Central memory CD8-positive, alpha-beta T cell (primary cell): ENCODE data around the gene STK26.

Experiments
- ATAC-seq: fragments of 150-1000 bp; cut with Tn5 transposase; replicated peaks from 2 replicates; pipeline ENCODE4 v1.10.0; 2022; ENCODE audit warnings: mild to moderate bottlenecking, moderate FRiP score, moderate number of reproducible peaks; ENCODE audit not compliant: poor library complexity, severe bottlenecking; ENCODE audit errors: extremely low read depth
- DNase-seq, 2 donors: peaks; one replicate each; pipeline ENCODE4 v3.0.0; 2021; ENCODE audit warnings: low spot score in 2 of 2
- H3K27ac Mint-ChIP-seq: one replicate; pipeline ENCODE4 v1.8.0; 2022; ENCODE audit warnings: low read depth, mild to moderate bottlenecking, moderate library complexity, mixed read lengths
- H3K27me3 Mint-ChIP-seq: one replicate; pipeline ENCODE4 v1.8.0; 2022; ENCODE audit warnings: mixed read lengths
- H3K36me3 Mint-ChIP-seq: one replicate; pipeline ENCODE4 v1.8.0; 2022; ENCODE audit warnings: mild to moderate bottlenecking, moderate library complexity, mixed read lengths; ENCODE audit not compliant: insufficient read depth
- H3K4me1 Mint-ChIP-seq: one replicate; pipeline ENCODE4 v1.8.0; 2022; ENCODE audit warnings: mixed read lengths
- H3K4me3 Mint-ChIP-seq: one replicate; pipeline ENCODE4 v1.8.0; 2022; ENCODE audit warnings: mild to moderate bottlenecking, moderate library complexity, mixed read lengths
- H3K9me3 Mint-ChIP-seq: one replicate; pipeline ENCODE4 v1.8.0; 2022; ENCODE audit warnings: mixed read lengths

Gene STK26

GRCh38 chrX:132016628-132017430 is 6.3 kb upstream of the STK26 start:
- Mint-ChIP-seq H3K36me3 (no peaks in the 10 kb centered on the region), H3K27me3 (no peaks in the 10 kb centered on the region), H3K4me3 (no peak overlapping the region), H3K27ac (peak overlapping the region; percentile 46), H3K9me3 (no peaks in the 10 kb centered on the region), H3K4me1 (peaks cover 18% of the 10 kb centered on the region)
- ATAC-seq: no peak
- no peak for DNase-seq

- peak overlapping the region; percentile 46 for H3K27ac Mint-ChIP-seq
- H3K4me1 Mint-ChIP-seq: peaks cover 23% of the 10 kb centered on the region
- H3K4me3 Mint-ChIP-seq: no peak overlapping the region
- no peaks in the 10 kb centered on the region for H3K27me3 Mint-ChIP-seq
- H3K9me3 Mint-ChIP-seq: no peaks in the 10 kb centered on the region
- no peak for ATAC-seq
- peaks cover 2% of the 10 kb centered on the region for H3K36me3 Mint-ChIP-seq
- no peak for DNase-seq
These were observed 5.5 kb upstream of the STK26 start for GRCh38 chrX:132017431-132018185.

GRCh38 chrX:132022198-132022966 is 720 bp upstream of the STK26 start:
- Mint-ChIP-seq H3K4me3 (peak overlapping the region; percentile 85), H3K36me3 (peaks cover 10% of the 10 kb centered on the region), H3K4me1 (peaks cover 22% of the 10 kb centered on the region), H3K27me3 (no peaks in the 10 kb centered on the region), H3K27ac (peak overlapping the region; percentile 85), H3K9me3 (no peaks in the 10 kb centered on the region)
- DNase-seq (no peak), ATAC-seq (peak; percentile 38)

- peak overlapping the region; percentile 85 for H3K27ac Mint-ChIP-seq
- H3K36me3 Mint-ChIP-seq: peaks cover 10% of the 10 kb centered on the region
- peak; percentile 44 for ATAC-seq
- no peaks in the 10 kb centered on the region for H3K27me3 Mint-ChIP-seq
- H3K9me3 Mint-ChIP-seq: no peaks in the 10 kb centered on the region
- H3K4me3 Mint-ChIP-seq: peak overlapping the region; percentile 85
- peaks cover 34% of the 10 kb centered on the region for H3K4me1 Mint-ChIP-seq
- DNase-seq: peak; percentile 10 to 14
These were observed 839 bp downstream of the STK26 start for GRCh38 chrX:132023896-132024386.

DNA sequence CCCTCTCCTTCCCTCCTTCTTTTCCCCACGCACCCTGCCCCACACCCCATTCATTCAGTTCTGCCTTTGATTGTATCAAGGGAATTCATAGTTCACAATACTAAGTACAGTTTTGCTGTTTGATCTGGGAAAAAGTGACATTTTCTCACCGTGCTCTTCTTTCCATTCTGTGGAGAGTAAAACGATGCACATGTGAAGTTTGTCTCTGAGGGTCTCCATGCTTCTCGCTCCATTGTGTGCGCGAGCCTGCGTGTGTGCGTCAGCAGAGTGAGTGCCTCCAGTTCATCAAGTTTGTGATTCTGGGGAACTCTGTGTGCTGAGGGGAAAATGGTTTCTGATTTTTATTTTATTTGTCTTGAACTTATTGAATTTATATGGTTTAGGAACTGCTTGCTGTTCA is 1.9 kb downstream of the STK26 start:
- Mint-ChIP-seq H3K27ac (no peak overlapping the region), H3K4me1 (peaks cover 44% of the 10 kb centered on the region), H3K4me3 (peak overlapping the region; percentile 85), H3K9me3 (no peaks in the 10 kb centered on the region), H3K36me3 (peaks cover 13% of the 10 kb centered on the region), H3K27me3 (no peaks in the 10 kb centered on the region)
- no peak for DNase-seq
- ATAC-seq: no peak

- Mint-ChIP-seq H3K27me3 (no peaks in the 10 kb centered on the region), H3K36me3 (peaks cover 3% of the 10 kb centered on the region), H3K4me1 (peaks cover 50% of the 10 kb centered on the region), H3K4me3 (no peak overlapping the region), H3K27ac (peak overlapping the region; percentile 5), H3K9me3 (no peaks in the 10 kb centered on the region)
- DNase-seq (no peak), ATAC-seq (no peak)
These were observed 7.2 kb downstream of the STK26 start for GRCh38 chrX:132030264-132030663.

- ATAC-seq (no peak), DNase-seq (no peak)
- Mint-ChIP-seq H3K9me3 (no peaks in the 10 kb centered on the region), H3K4me3 (peak overlapping the region; percentile 18), H3K36me3 (peaks cover 6% of the 10 kb centered on the region), H3K27ac (no peak overlapping the region), H3K27me3 (no peaks in the 10 kb centered on the region), H3K4me1 (peaks cover 57% of the 10 kb centered on the region)
These were observed 8.8 kb downstream of the STK26 start for GRCh38 chrX:132031867-132032266.

GRCh38 chrX:132033166-132033565 is 10.1 kb downstream of the STK26 start:
- no peaks in the 10 kb centered on the region for H3K9me3 Mint-ChIP-seq
- H3K27me3 Mint-ChIP-seq: no peaks in the 10 kb centered on the region
- H3K4me1 Mint-ChIP-seq: peaks cover 57% of the 10 kb centered on the region
- no peak for DNase-seq
- peaks cover 10% of the 10 kb centered on the region for H3K36me3 Mint-ChIP-seq
- H3K27ac Mint-ChIP-seq: no peak overlapping the region
- ATAC-seq: no peak
- no peak overlapping the region for H3K4me3 Mint-ChIP-seq

GRCh38 chrX:132034648-132035047 is 11.5 kb downstream of the STK26 start:
- no peak for ATAC-seq
- DNase-seq: no peak
- H3K36me3 Mint-ChIP-seq: peaks cover 6% of the 10 kb centered on the region
- H3K4me1 Mint-ChIP-seq: peaks cover 51% of the 10 kb centered on the region
- H3K27ac Mint-ChIP-seq: no peak overlapping the region
- H3K9me3 Mint-ChIP-seq: no peaks in the 10 kb centered on the region
- peak overlapping the region; percentile 19 for H3K4me3 Mint-ChIP-seq
- no peaks in the 10 kb centered on the region for H3K27me3 Mint-ChIP-seq

- Mint-ChIP-seq H3K36me3 (peaks cover 6% of the 10 kb centered on the region), H3K4me3 (peak overlapping the region; percentile 45), H3K27ac (no peak overlapping the region), H3K27me3 (no peaks in the 10 kb centered on the region), H3K4me1 (peaks cover 53% of the 10 kb centered on the region), H3K9me3 (no peaks in the 10 kb centered on the region)
- no peak for ATAC-seq
- no peak for DNase-seq
These were observed 14.4 kb downstream of the STK26 start for GRCh38 chrX:132037479-132037993.

GRCh38 chrX:132040066-132040465 is 17.0 kb downstream of the STK26 start:
- H3K9me3 Mint-ChIP-seq: no peaks in the 10 kb centered on the region
- H3K4me3 Mint-ChIP-seq: no peak overlapping the region
- no peak for DNase-seq
- H3K27ac Mint-ChIP-seq: no peak overlapping the region
- peaks cover 6% of the 10 kb centered on the region for H3K36me3 Mint-ChIP-seq
- peaks cover 55% of the 10 kb centered on the region for H3K4me1 Mint-ChIP-seq
- no peaks in the 10 kb centered on the region for H3K27me3 Mint-ChIP-seq
- no peak for ATAC-seq

- Mint-ChIP-seq H3K9me3 (no peaks in the 10 kb centered on the region), H3K27me3 (no peaks in the 10 kb centered on the region), H3K4me3 (no peak overlapping the region), H3K4me1 (peaks cover 56% of the 10 kb centered on the region), H3K36me3 (peaks cover 4% of the 10 kb centered on the region), H3K27ac (no peak overlapping the region)
- DNase-seq (no peak), ATAC-seq (no peak)
These were observed 17.9 kb downstream of the STK26 start for GRCh38 chrX:132041015-132041414.
